Activated CD8-positive, alpha-beta memory T cell treated with anti-CD3 and anti-CD28 coated beads, Interleukin-2, amount 50 U/mL, for 4 hours (primary cell): ENCODE data around the gene HPCAL4.

Source experiments
- DNase-seq: peaks from one replicate; pipeline ENCODE4 v3.0.0-alpha.2; 2020

The HPCAL4 gene

GRCh38 chr1:39700348-39700747 is 9.1 kb upstream of the HPCAL4 start:
- no peak for DNase-seq

- DNase-seq: no peak
These were observed 8.2 kb upstream of the HPCAL4 start for GRCh38 chr1:39699419-39699818.

- DNase-seq: no peak
These were observed 7.3 kb upstream of the HPCAL4 start for GRCh38 chr1:39698568-39698967.

- DNase-seq: no peak
These were observed 5.2 kb upstream of the HPCAL4 start for GRCh38 chr1:39696448-39696847.

- DNase-seq: no peak
These were observed 3.8 kb upstream of the HPCAL4 start for GRCh38 chr1:39695016-39695415.

- DNase-seq: no peak
These were observed 2.8 kb upstream of the HPCAL4 start for GRCh38 chr1:39694026-39694425.

GRCh38 chr1:39692152-39693074 is 1.2 kb upstream of the HPCAL4 start:
- DNase-seq: peak; percentile 24

GRCh38 chr1:39690794-39691382 is 345 bp downstream of the HPCAL4 start:
- no peak for DNase-seq

GRCh38 chr1:39690225-39690624 is 1.0 kb downstream of the HPCAL4 start:
- DNase-seq: no peak

- DNase-seq: no peak
These were observed 1.6 kb downstream of the HPCAL4 start for GRCh38 chr1:39689635-39690034.

GRCh38 chr1:39689214-39689613 is 2.0 kb downstream of the HPCAL4 start:
- no peak for DNase-seq

GRCh38 chr1:39688706-39689105 is 2.5 kb downstream of the HPCAL4 start:
- DNase-seq: no peak

- no peak for DNase-seq
These were observed 4.0 kb downstream of the HPCAL4 start for GRCh38 chr1:39687243-39687642.

GRCh38 chr1:39685071-39685470 is 6.2 kb downstream of the HPCAL4 start:
- DNase-seq: no peak

GRCh38 chr1:39684313-39684664 is 6.9 kb downstream of the HPCAL4 start:
- no peak for DNase-seq

GRCh38 chr1:39683591-39684312 is 7.5 kb downstream of the HPCAL4 start:
- DNase-seq: peak; percentile 46

- no peak for DNase-seq
These were observed 9.2 kb downstream of the HPCAL4 start for GRCh38 chr1:39681999-39682398.

GRCh38 chr1:39681294-39681693 is 9.9 kb downstream of the HPCAL4 start:
- DNase-seq: no peak

GRCh38 chr1:39680751-39681150 is 10.5 kb downstream of the HPCAL4 start:
- DNase-seq: no peak

- DNase-seq: no peak
These were observed 11.4 kb downstream of the HPCAL4 start for GRCh38 chr1:39679821-39680220.

GRCh38 chr1:39678889-39679288 is 12.3 kb downstream of the HPCAL4 start:
- DNase-seq: no peak

- DNase-seq: no peak
These were observed 13.6 kb downstream of the HPCAL4 start for GRCh38 chr1:39677645-39678044.

GRCh38 chr1:39676948-39677548 is 14.2 kb downstream of the HPCAL4 start:
- no peak for DNase-seq
